ENCODE data around the gene RNU1-3.
"Not testable (repeated sequence)": the region's sequence is repeated elsewhere in the genome, so short reads cannot be mapped to it uniquely, and the experiment has no call there.

The RNU1-3 gene

GRCh38 chr1:16693449-16694307 lies 26.9 kb upstream of the RNU1-3 start:
- DNase-seq: not testable (repeated sequence)

GRCh38 chr1:16692717-16693448 lies 26.1 kb upstream of the RNU1-3 start:
- not testable (repeated sequence) for DNase-seq

- DNase-seq: not testable (repeated sequence)
Measured at GRCh38 chr1:16692283-16692682, 25.5 kb upstream of the RNU1-3 start.

GRCh38 chr1:16690971-16691682 lies 24.4 kb upstream of the RNU1-3 start:
- DNase-seq: not testable (repeated sequence)

- DNase-seq: not testable (repeated sequence)
Measured at GRCh38 chr1:16687132-16687800, 20.5 kb upstream of the RNU1-3 start.

- DNase-seq: not testable (repeated sequence)
Measured at GRCh38 chr1:16685445-16686371, 19.0 kb upstream of the RNU1-3 start.

- not testable (repeated sequence) for DNase-seq
Measured at GRCh38 chr1:16684738-16685337, 18.1 kb upstream of the RNU1-3 start.

- not testable (repeated sequence) for DNase-seq
Measured at GRCh38 chr1:16684152-16684551, 17.4 kb upstream of the RNU1-3 start.

- not testable (repeated sequence) for DNase-seq
Measured at GRCh38 chr1:16682803-16683202, 16.1 kb upstream of the RNU1-3 start.

- not testable (repeated sequence) for DNase-seq
Measured at GRCh38 chr1:16680366-16680765, 13.6 kb upstream of the RNU1-3 start.

- DNase-seq: no peak
Measured at GRCh38 chr1:16677552-16678431, 11.0 kb upstream of the RNU1-3 start.

- not testable (repeated sequence) for DNase-seq
Measured at GRCh38 chr1:16676661-16677523, 10.1 kb upstream of the RNU1-3 start.

- not testable (repeated sequence) for DNase-seq
Measured at GRCh38 chr1:16675118-16675510, 8.4 kb upstream of the RNU1-3 start.

- not testable (repeated sequence) for DNase-seq
Measured at GRCh38 chr1:16673976-16674375, 7.2 kb upstream of the RNU1-3 start.

GRCh38 chr1:16665836-16666235 lies 912 bp downstream of the RNU1-3 start:
- DNase-seq: not testable (repeated sequence)

- not testable (repeated sequence) for DNase-seq
Measured at GRCh38 chr1:16658234-16658633, 8.5 kb downstream of the RNU1-3 start.

- DNase-seq: not testable (repeated sequence)
Measured at GRCh38 chr1:16656981-16657683, 9.6 kb downstream of the RNU1-3 start.

- DNase-seq: not testable (repeated sequence)
Measured at GRCh38 chr1:16656574-16656973, 10.2 kb downstream of the RNU1-3 start.

All from NCI-H2171 (cell line).